Muscle of back (tissue), 11 donors: ENCODE results near the gene SLC17A3. TPM values are rescaled to one million over a fixed set of nuclear protein-coding genes. Genes with fewer than 3 reads are reported as not detected.

Experiments used
- DNase-seq, 3 donors: peaks; one replicate each; pipeline versions ENCODE4 v3.0.0 to v3.0.0-alpha.2; 2013
- polyA plus RNA-seq, 10 donors: library from polyadenylated mRNA; unstranded; fragments of 120-200 nt; gene quantifications; one replicate each; pipeline ENCODE4 v1.2.1, GENCODE V29; 2013; ENCODE audit not compliant: insufficient read length in 10 of 10

Gene SLC17A3
- polyA plus RNA-seq, 10 donors: not detected

DNA sequence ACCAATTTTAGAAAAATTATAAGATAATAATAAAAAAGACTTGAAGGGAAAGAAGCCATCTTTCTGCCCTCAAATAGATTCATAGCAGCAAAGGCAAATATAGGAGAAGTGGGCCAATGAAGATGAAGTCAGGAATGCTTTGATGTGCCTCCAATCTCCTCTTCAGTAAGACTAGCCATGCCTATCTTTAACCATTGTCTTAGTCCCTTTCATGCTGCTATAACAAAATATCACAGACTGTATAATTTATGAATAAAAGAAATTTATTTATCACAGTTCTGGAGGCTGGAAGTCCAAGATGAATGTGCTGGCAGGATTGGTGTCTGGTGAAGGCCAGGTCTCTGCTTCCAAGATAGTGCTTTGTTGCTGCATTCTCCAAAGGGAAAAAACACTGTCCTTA, 18.8 kb upstream of the SLC17A3 start:
- DNase-seq: no peak

GRCh38 chr6:25889877-25890853, 16.1 kb upstream of the SLC17A3 start:
- DNase-seq: peak; percentile 28 to 57 (median 48)

DNA sequence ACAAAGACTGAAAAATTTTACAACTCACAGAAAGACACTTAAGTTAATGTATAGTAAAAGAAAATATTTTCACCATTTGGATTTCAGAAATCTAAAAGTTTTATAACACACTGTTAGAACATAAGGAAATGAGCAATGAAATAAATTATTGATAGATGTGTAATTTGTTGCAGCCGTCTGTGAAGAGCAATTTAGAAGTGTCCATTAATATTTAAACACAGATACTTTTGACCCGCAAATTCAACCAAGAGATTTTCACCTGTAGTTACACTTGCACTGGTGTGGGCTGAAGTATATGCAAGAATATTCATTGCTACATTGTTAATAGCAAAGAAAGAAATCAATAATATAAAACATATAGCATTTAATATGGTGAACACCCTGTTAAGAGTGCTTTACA, 14.6 kb upstream of the SLC17A3 start:
- DNase-seq: no peak

DNA sequence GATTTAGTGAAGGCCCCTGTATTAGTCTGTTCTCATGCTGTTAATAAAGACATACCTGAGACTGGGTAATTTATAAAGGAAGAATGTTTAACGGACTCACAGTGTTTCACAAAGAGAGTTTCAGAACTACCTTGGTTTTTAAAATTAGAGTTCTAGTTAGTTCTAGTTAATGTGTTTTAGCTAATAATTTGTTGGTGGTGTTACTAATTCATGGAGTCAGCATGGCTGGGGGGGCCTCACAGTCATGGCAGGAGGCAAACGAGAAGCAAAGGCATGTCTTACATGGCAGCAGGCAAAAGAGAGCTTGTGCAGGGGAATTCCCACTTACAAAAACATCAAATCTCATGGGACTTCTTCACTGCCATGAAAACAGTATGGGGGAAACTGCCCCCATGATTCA, 12.0 kb upstream of the SLC17A3 start:
- no peak for DNase-seq

DNA sequence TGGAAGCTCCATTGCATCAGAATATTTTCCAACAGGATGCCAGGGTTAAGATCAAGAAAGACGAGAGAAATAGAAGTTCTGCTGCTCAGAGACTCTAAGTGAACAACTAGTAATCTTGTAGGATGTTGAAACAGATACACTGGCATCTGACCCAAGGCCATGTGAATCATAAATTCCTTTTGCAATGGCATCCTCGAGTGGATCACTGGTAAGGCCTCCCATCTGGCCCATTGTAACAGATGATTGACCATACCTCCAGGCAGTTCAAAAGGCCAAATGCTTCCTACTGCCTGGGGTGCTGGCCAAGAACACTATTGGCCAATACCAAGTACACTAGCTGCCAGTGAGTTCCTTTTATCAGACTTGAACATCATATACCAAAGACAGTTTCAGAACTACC, 9.9 kb upstream of the SLC17A3 start:
- DNase-seq: no peak

DNA sequence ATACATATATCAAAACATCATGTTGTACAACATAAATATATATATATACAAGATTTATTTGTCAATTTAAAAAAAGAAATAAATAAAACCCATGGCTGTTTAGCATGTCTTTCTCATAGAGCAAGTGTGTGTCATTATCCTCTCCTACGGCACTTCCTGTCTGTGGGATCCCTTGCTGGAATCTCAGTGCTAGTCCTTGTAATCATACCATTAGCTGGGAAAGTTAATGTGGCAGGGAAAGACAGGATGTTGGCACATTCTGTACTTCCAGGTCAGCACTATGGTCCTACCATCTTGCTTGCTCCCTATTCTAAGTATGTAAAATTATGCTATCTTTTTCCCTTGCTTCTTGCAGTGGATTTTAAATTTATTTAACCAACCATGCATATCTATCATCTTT, 9.5 kb upstream of the SLC17A3 start:
- no peak for DNase-seq

DNA sequence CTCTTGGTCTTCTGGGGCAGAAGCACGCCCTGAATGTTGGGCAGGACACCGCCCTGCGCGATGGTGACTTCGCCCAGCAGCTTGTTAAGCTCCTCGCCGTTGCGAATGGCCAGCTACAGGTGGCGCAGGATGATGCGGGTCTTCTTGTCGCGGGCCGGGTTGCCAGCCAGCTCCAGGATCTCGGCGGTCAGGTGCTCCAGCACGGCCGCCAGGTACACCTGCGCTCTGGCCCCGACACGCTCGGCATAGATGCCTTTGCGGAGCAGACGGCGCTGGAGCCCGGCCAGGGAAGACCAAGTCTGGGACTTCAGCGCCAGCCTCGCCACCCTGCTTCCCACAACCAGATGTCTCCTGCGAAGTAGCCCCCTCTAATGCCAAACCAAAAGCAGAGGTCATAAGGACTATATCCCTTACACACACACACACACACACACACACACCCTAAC, 8.0 kb upstream of the SLC17A3 start:
- DNase-seq: peak in 2 of 3 donors; percentile 1 to 7

DNA sequence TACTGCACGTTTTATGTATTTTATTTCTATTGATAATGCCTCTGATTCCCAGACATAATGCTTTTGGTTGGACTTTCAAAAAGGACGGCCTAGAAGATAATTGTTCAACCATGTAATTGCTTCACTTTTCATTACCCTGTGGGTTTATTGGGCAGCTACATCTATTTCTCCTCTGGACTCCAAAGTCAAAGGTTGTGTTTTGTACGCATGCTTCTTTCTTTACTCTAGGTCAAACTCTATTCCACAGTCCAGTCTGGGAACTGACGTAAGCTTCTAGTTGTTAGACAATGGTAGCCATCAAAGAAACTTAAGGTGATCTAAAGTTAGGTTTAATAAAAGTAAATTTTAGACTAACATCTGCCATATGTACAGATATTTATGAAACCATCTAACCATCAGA, 6.6 kb upstream of the SLC17A3 start:
- DNase-seq: no peak

DNA sequence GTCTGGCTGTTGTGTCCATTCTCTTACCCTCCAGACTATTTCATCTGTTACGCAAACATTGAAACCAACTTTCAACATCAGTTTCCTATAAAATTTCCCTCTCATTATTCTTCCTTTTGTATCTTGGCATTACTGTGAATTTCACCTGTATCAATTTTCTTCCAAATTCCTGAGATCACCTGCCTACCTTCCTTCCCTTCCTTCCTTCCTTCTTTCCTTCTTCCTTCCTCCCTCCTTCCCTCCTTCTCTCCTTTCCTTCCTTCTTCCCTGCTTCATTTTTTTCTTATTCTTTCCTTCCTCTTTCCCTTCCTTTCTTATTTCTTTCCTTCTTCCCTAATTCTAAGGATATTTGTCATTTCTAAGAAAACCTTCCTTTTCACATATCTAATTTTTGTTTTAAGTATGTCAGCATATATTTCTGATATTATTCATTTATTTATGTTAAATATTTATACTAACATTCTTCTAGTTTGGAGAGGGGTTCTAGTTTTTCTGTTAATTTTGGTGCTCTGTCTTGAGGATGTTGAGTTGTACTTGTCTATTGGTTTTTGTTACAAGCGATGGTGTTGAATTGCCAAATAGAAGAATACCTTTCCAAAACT, 4.8 kb upstream of the SLC17A3 start:
- DNase-seq: no peak

DNA sequence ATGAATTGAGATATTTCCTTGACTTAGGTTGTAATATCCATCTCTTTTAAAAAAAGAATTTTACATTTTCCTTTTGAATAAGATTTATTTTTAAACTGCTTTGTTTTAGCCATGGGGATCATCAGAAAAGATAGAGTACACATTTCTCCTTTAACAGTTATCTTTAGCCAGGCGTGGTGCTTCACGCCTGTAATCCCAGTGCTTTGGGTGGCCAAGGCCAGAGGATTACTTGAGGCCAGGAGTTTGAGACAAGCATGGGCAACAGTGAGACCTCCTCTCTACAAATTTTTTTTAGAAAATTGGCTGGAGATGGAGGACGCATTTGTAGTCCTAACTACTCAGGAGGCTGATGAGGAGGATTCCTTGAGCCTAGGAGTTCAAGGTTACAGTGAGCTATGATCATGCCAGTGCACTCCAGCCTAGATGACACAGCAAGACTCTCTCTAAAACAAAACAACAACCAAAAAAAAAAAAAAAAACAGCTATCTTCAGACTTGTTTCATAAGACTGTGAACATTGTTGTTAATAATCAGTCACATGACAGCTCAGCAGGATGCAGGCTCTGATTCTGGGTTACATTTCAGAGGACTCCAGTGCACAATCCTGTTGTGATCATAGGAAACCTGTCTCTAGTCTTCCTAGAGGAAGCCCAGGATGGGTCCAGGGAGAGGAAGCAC, 2.0 kb upstream of the SLC17A3 start:
- no peak for DNase-seq

DNA sequence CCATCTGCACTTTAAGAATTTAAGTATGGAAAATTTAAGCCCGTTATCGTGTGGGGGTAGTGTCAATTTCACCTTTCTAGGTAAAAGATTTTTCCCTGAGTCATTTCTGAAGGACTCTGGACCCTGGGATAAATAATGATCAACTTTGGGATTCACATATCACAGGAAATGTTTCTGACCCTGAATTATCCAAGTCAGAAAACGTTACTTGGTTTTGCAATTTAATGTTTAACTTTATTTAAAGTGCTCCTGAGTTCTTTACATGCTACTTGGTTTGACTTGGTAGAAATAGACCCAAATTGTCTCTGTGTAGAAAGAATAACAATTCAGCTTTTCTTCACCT, 1.5 kb upstream of the SLC17A3 start:
- no peak for DNase-seq

DNA sequence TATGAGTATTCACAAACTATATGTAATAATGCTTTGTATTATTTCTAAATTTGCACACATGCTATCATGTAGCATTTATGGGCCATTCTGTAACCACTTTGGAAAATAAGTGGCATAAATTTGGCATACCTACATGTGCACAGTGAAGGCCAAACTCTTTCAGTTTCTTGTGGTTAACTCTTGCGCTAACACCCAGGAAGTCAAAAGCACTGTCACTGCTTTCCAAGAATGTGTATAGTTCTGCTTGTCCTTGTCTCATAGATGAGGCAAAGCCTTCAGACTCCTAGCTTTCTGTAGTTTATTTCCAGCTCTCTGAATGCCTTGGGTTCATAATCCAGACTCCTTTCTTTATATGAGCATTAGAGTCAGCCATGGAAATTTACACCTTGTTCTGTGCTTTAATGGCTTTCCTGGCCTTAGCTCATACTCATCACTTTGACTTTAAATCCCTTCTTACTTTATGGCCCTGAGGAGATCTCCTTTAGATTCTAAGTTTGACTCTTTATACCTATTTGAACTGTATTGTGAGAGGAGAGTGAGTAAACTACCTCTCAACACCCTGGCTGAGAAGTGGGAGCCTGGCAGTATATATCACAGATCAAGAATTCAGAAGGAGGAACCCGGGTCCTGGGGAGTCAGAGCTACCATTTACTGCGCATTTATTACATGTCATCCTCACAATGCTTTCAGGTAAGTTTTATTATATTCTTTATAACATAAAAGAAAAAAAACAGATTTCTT, 949 bp upstream of the SLC17A3 start:
- no peak for DNase-seq

DNA sequence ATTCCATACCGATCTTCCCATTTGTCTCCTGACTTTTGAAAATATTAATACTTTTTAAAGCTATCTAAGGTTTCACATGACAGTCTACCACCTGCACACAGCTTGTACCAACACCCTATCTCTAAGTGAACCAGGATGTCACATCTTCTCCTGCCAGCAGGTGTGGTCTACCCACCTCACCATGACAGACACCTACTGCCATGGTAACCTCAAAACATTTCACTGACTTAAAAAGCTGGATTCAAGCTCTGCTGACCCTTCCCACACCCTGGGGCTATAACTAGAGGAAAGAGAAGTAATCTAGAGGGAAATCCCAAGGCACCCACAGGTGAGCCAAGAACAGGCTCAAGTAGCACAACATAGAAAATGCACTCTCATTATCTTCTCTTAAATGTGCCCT, 1.2 kb downstream of the SLC17A3 start:
- DNase-seq: no peak

GRCh38 chr6:25869840-25870239, 4.2 kb downstream of the SLC17A3 start:
- DNase-seq: no peak

- no peak for DNase-seq
Measured at GRCh38 chr6:25868436-25869183, 5.4 kb downstream of the SLC17A3 start.

DNA sequence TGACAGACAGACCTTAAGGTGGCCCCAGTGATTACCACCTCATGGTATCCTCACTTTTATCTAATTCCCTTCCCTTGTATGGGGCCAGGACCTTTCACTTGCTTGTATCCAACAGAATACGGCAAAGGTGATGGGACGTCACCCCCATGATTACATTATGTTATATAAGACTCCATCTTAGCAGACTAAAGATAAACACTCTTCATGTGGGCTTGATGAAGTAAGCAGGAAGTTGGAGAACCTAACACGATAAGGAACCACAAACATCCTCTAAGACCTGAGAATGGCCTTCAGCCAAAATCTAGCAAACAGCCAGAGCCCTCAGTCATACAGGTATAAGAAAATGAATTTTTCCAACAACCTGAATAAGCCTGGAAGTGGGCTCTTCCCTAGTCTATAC, 8.0 kb downstream of the SLC17A3 start:
- DNase-seq: no peak

DNA sequence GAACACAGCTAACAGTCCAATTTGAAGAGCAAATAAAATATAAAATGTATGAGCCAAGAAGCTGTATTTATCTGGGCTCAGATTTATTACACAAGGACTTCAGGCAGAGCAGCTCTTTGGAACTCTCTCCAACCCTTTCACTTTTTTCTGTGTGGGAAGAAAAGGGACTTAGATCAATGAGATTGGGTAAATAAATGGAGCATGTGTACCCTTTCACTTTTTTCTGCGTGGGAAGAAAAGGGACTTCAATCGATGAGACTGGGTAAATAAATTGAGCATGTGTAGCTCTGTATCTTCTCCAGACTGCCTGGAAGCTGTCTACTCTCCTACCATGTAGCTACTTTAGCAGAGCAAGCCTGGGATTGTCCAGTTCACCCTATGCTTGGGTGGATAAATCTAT, 10.7 kb downstream of the SLC17A3 start:
- DNase-seq: no peak

DNA sequence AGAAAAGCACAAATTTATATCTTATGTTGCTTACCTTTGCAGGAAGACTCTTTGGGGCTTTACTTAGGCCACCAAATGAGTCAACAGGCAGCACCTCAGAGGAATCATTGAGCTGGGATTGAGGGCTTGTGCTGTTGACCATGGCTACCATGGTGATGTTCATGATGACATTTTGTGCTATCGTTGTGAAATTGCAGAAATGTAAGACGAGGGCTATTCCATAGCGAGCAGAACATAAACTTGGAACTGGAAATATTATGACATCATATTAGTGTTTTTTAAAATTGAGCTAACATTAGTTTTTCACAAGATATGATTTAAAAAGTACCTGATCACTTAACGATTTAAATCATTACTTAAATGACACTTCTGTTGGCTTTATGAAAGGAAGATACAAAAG, 11.8 kb downstream of the SLC17A3 start:
- DNase-seq: no peak

- no peak for DNase-seq
Measured at GRCh38 chr6:25852756-25853155, 21.3 kb downstream of the SLC17A3 start.

DNA sequence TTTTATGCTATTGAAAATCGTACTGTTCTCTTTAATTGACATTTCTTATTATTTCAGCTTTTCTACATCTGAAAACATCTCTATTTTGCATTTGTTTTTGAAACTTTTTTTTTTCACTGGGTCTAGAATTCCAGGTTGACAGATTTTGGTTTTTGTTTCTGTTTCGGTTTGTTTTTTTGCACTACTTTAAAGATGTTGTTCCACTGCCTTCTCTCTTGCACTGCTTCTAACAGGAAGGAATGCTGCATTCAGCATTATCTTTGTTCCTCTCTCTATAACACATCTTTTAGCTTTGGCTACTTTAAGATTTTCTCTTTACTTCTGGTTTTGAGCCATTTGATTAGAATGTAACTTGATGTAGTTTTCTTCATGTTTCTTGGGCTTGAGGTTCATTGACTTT, 22.1 kb downstream of the SLC17A3 start:
- DNase-seq: no peak

GRCh38 chr6:25844518-25844917, 29.5 kb downstream of the SLC17A3 start:
- DNase-seq: no peak
